ENCODE data around the gene PRR29.

The PRR29 gene

GRCh38 chr17:64024215-64024654 is 26.1 kb downstream of the PRR29 start:
- Histone ChIP-seq H3K4me1 (ENCODE audit: control insufficient read depth in 1 of 2, insufficient read depth in 2 of 2, low read length in 2 of 2) (peaks cover 0 to 7% of the 10 kb centered on the region in 2 donors), H3K4me3 (ENCODE audit: low read depth in 1 of 2, low read length in 2 of 2) (no peak overlapping the region), H3K27me3 (ENCODE audit: low read depth, low read length) (no peaks in the 10 kb centered on the region), H3K36me3 (ENCODE audit: control insufficient read depth in 1 of 2, insufficient read depth in 2 of 2, low read length in 2 of 2) (no peaks in the 10 kb centered on the region), H3K9me3 (ENCODE audit: control insufficient read depth in 1 of 2, low read length in 2 of 2) (no peaks in the 10 kb centered on the region), H3K27ac (ENCODE audit: low read length) (no peak overlapping the region)

- peak overlapping the region; percentile 43 for H3K27ac ChIP-seq (ENCODE audit: low read length)
- H3K36me3 ChIP-seq (ENCODE audit: control insufficient read depth in 1 of 2, insufficient read depth in 2 of 2, low read length in 2 of 2): no peaks in the 10 kb centered on the region
- H3K4me3 ChIP-seq (ENCODE audit: low read depth in 1 of 2, low read length in 2 of 2): peak overlapping the region in 1 of 2 donors; percentile 12
- no peaks in the 10 kb centered on the region for H3K9me3 ChIP-seq (ENCODE audit: control insufficient read depth in 1 of 2, low read length in 2 of 2)
- H3K4me1 ChIP-seq (ENCODE audit: control insufficient read depth in 1 of 2, insufficient read depth in 2 of 2, low read length in 2 of 2): peaks cover 0 to 7% of the 10 kb centered on the region in 2 donors
- H3K27me3 ChIP-seq (ENCODE audit: low read depth, low read length): no peaks in the 10 kb centered on the region
These were observed 26.9 kb downstream of the PRR29 start for GRCh38 chr17:64024781-64025731.

GRCh38 chr17:64025732-64026294 is 27.7 kb downstream of the PRR29 start:
- Histone ChIP-seq H3K4me3 (ENCODE audit: low read depth in 1 of 2, low read length in 2 of 2) (peak overlapping the region; percentile 23 to 33), H3K27ac (ENCODE audit: low read length) (peak overlapping the region; percentile 43), H3K36me3 (ENCODE audit: control insufficient read depth in 1 of 2, insufficient read depth in 2 of 2, low read length in 2 of 2) (no peaks in the 10 kb centered on the region), H3K9me3 (ENCODE audit: control insufficient read depth in 1 of 2, low read length in 2 of 2) (no peaks in the 10 kb centered on the region), H3K4me1 (ENCODE audit: control insufficient read depth in 1 of 2, insufficient read depth in 2 of 2, low read length in 2 of 2) (peaks cover 0 to 7% of the 10 kb centered on the region in 2 donors), H3K27me3 (ENCODE audit: low read depth, low read length) (no peaks in the 10 kb centered on the region)

GRCh38 chr17:64028874-64029464 is 30.8 kb downstream of the PRR29 start:
- Histone ChIP-seq H3K27ac (ENCODE audit: low read length) (no peak overlapping the region), H3K4me1 (ENCODE audit: control insufficient read depth in 1 of 2, insufficient read depth in 2 of 2, low read length in 2 of 2) (peaks cover 0 to 7% of the 10 kb centered on the region in 2 donors), H3K9me3 (ENCODE audit: control insufficient read depth in 1 of 2, low read length in 2 of 2) (no peaks in the 10 kb centered on the region), H3K4me3 (ENCODE audit: low read depth in 1 of 2, low read length in 2 of 2) (no peak overlapping the region), H3K27me3 (ENCODE audit: low read depth, low read length) (no peaks in the 10 kb centered on the region), H3K36me3 (ENCODE audit: control insufficient read depth in 1 of 2, insufficient read depth in 2 of 2, low read length in 2 of 2) (no peaks in the 10 kb centered on the region)

GRCh38 chr17:64032081-64032480 is 33.9 kb downstream of the PRR29 start:
- Histone ChIP-seq H3K4me3 (ENCODE audit: low read depth in 1 of 2, low read length in 2 of 2) (no peak overlapping the region), H3K36me3 (ENCODE audit: control insufficient read depth in 1 of 2, insufficient read depth in 2 of 2, low read length in 2 of 2) (no peaks in the 10 kb centered on the region), H3K4me1 (ENCODE audit: control insufficient read depth in 1 of 2, insufficient read depth in 2 of 2, low read length in 2 of 2) (no peaks in the 10 kb centered on the region), H3K27me3 (ENCODE audit: low read depth, low read length) (no peaks in the 10 kb centered on the region), H3K27ac (ENCODE audit: low read length) (no peak overlapping the region), H3K9me3 (ENCODE audit: control insufficient read depth in 1 of 2, low read length in 2 of 2) (no peaks in the 10 kb centered on the region)

- Histone ChIP-seq H3K27ac (ENCODE audit: low read length) (no peak overlapping the region), H3K27me3 (ENCODE audit: low read depth, low read length) (no peaks in the 10 kb centered on the region), H3K4me1 (ENCODE audit: control insufficient read depth in 1 of 2, insufficient read depth in 2 of 2, low read length in 2 of 2) (no peaks in the 10 kb centered on the region), H3K36me3 (ENCODE audit: control insufficient read depth in 1 of 2, insufficient read depth in 2 of 2, low read length in 2 of 2) (peaks cover 0 to 9% of the 10 kb centered on the region in 2 donors), H3K4me3 (ENCODE audit: low read depth in 1 of 2, low read length in 2 of 2) (no peak overlapping the region), H3K9me3 (ENCODE audit: control insufficient read depth in 1 of 2, low read length in 2 of 2) (no peaks in the 10 kb centered on the region)
These were observed 38.2 kb downstream of the PRR29 start for GRCh38 chr17:64036198-64036922.

GRCh38 chr17:64037180-64037579 is 39.0 kb downstream of the PRR29 start:
- peaks cover 0 to 9% of the 10 kb centered on the region in 2 donors for H3K36me3 ChIP-seq (ENCODE audit: control insufficient read depth in 1 of 2, insufficient read depth in 2 of 2, low read length in 2 of 2)
- no peak overlapping the region for H3K4me3 ChIP-seq (ENCODE audit: low read depth in 1 of 2, low read length in 2 of 2)
- H3K27ac ChIP-seq (ENCODE audit: low read length): no peak overlapping the region
- H3K9me3 ChIP-seq (ENCODE audit: control insufficient read depth in 1 of 2, low read length in 2 of 2): no peaks in the 10 kb centered on the region
- H3K27me3 ChIP-seq (ENCODE audit: low read depth, low read length): no peaks in the 10 kb centered on the region
- H3K4me1 ChIP-seq (ENCODE audit: control insufficient read depth in 1 of 2, insufficient read depth in 2 of 2, low read length in 2 of 2): no peaks in the 10 kb centered on the region

- Histone ChIP-seq H3K27ac (ENCODE audit: low read length) (no peak overlapping the region), H3K36me3 (ENCODE audit: control insufficient read depth in 1 of 2, insufficient read depth in 2 of 2, low read length in 2 of 2) (peaks cover 0 to 9% of the 10 kb centered on the region in 2 donors), H3K4me1 (ENCODE audit: control insufficient read depth in 1 of 2, insufficient read depth in 2 of 2, low read length in 2 of 2) (no peaks in the 10 kb centered on the region)
These were observed 39.7 kb downstream of the PRR29 start for GRCh38 chr17:64037802-64038201.

GRCh38 chr17:64038331-64039105 is 40.4 kb downstream of the PRR29 start:
- Histone ChIP-seq H3K27me3 (ENCODE audit: low read depth, low read length) (no peaks in the 10 kb centered on the region), H3K4me1 (ENCODE audit: control insufficient read depth in 1 of 2, insufficient read depth in 2 of 2, low read length in 2 of 2) (no peaks in the 10 kb centered on the region), H3K27ac (ENCODE audit: low read length) (no peak overlapping the region), H3K36me3 (ENCODE audit: control insufficient read depth in 1 of 2, insufficient read depth in 2 of 2, low read length in 2 of 2) (peaks cover 3 to 16% of the 10 kb centered on the region in 2 donors), H3K4me3 (ENCODE audit: low read depth in 1 of 2, low read length in 2 of 2) (no peak overlapping the region), H3K9me3 (ENCODE audit: control insufficient read depth in 1 of 2, low read length in 2 of 2) (no peaks in the 10 kb centered on the region)

More at GRCh38 chr17:64037802-64038201, 39.7 kb downstream of the PRR29 start:
- Histone ChIP-seq H3K9me3 (ENCODE audit: control insufficient read depth in 1 of 2, low read length in 2 of 2) (no peaks in the 10 kb centered on the region), H3K4me3 (ENCODE audit: low read depth in 1 of 2, low read length in 2 of 2) (no peak overlapping the region), H3K27me3 (ENCODE audit: low read depth, low read length) (no peaks in the 10 kb centered on the region)

- H3K4me3 ChIP-seq (ENCODE audit: low read depth in 1 of 2, low read length in 2 of 2): no peak overlapping the region
- H3K36me3 ChIP-seq (ENCODE audit: control insufficient read depth in 1 of 2, insufficient read depth in 2 of 2, low read length in 2 of 2): peaks cover 8 to 21% of the 10 kb centered on the region in 2 donors
- H3K27ac ChIP-seq (ENCODE audit: low read length): no peak overlapping the region
- H3K4me1 ChIP-seq (ENCODE audit: control insufficient read depth in 1 of 2, insufficient read depth in 2 of 2, low read length in 2 of 2): no peaks in the 10 kb centered on the region
- no peaks in the 10 kb centered on the region for H3K27me3 ChIP-seq (ENCODE audit: low read depth, low read length)
- H3K9me3 ChIP-seq (ENCODE audit: control insufficient read depth in 1 of 2, low read length in 2 of 2): no peaks in the 10 kb centered on the region
These were observed 40.9 kb downstream of the PRR29 start for GRCh38 chr17:64039106-64039400.

All from muscle layer of duodenum (tissue), 2 donors.